Brain microvascular endothelial cell (primary cell): Measurements from ENCODE around the gene APBA2.

Experiments
- DNase-seq: peaks from one replicate; pipeline ENCODE4 v3.0.0-alpha.2; 2020
- H3K27ac ChIP-seq: fragments of 250-450 bp; sonication (Bioruptor Pico); 2 replicates; pipeline ENCODE4 v1.5.1; 2020; ENCODE audit warnings: mild to moderate bottlenecking, moderate library complexity
- H3K27me3 ChIP-seq: fragments of 250-450 bp; sonication (Bioruptor Pico); replicated peaks from 2 replicates; pipeline ENCODE4 v1.5.1; 2020; ENCODE audit warnings: mild to moderate bottlenecking
- H3K36me3 ChIP-seq: fragments of 250-450 bp; sonication (Bioruptor Pico); replicated peaks from 2 replicates; pipeline ENCODE4 v1.5.1; 2020; ENCODE audit warnings: mild to moderate bottlenecking
- H3K4me3 ChIP-seq: 2 replicates; pipeline ENCODE4 v1.5.1; 2011; ENCODE audit warnings: low read depth, mild to moderate bottlenecking, control low read depth, low read length, moderate library complexity
- in situ Hi-C: cut with HindIII; loops from 2 replicates; pipeline ENCODE4 v1.10.0; 2017; ENCODE audit warnings: low sequenced_read_pairs, low pct_ligation_motif_present
- TF ChIP-seq, protein P1 (sequence below): IDR thresholded peaks from 2 replicates; pipeline ENCODE4 v1.5.1; 2011; ENCODE audit warnings: low read depth, mild to moderate bottlenecking, moderate library complexity, low read length, control low read depth, inconsistent platforms; ENCODE audit errors: missing control alignments

APBA2 gene

DNA sequence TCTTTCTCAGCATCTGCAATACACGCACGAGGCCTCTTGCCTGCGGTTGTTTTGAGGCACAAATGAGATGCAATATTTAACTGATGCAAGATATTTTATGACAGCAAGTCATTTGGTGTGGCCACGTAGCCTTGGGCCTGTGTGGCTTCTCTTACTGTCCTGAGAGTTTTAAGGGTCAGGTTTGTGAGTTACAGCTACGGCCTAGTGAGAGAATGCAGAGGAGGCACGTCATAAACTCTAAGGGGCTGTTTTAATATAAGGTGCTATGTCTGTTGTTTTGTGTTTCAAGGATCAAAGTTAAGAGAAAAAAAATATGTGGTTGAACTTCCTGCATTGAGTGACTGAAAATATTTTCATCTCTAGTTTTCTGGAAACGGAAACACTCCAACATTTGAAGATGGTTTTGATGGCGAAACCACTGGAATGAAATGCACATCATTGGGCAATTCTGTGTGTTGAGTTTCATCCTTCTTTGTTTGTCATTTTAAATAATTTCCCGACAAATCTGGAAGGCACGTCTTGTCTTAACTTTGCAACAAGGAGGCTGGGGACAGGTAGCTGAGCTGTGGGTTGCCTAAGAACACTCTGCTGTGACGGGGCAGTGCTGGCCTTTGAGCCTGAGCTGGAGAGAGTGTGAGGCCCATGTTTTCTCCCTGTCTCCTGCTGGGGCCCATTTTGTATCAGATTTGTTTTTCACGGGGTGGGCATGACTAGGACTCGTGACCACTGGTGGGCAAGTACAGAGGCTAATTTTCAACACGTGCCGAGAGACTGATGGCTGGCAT, 5.1 kb downstream of the APBA2 start:
- Histone ChIP-seq H3K4me3 (no peak overlapping the region), H3K27ac (no peak overlapping the region), H3K27me3 (no peaks in the 10 kb centered on the region), H3K36me3 (no peaks in the 10 kb centered on the region)
- DNase-seq = no peak
- in situ Hi-C loops = no loop called here
- TF ChIP-seq, protein P1, sequence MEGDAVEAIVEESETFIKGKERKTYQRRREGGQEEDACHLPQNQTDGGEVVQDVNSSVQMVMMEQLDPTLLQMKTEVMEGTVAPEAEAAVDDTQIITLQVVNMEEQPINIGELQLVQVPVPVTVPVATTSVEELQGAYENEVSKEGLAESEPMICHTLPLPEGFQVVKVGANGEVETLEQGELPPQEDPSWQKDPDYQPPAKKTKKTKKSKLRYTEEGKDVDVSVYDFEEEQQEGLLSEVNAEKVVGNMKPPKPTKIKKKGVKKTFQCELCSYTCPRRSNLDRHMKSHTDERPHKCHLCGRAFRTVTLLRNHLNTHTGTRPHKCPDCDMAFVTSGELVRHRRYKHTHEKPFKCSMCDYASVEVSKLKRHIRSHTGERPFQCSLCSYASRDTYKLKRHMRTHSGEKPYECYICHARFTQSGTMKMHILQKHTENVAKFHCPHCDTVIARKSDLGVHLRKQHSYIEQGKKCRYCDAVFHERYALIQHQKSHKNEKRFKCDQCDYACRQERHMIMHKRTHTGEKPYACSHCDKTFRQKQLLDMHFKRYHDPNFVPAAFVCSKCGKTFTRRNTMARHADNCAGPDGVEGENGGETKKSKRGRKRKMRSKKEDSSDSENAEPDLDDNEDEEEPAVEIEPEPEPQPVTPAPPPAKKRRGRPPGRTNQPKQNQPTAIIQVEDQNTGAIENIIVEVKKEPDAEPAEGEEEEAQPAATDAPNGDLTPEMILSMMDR = no peak

DNA sequence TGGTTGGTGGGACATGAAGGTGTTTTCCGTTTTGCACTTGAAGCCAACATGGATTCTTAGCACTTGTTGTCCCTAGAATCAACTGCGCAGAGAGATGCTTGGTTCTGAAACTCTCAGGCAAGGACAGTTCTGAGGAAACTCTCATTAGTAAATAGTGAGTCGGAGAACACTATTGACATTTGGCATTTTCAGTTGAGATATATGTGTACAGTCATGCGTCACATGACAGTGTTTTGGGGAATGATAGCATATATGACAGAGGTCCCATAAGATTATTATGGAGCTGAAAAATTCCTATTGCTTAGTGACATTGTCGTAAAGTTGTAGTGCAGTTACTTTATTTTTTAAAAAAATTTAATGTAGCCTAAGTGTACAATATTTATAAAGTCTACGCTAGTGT, 5.8 kb downstream of the APBA2 start:
- in situ Hi-C loops = no loop called here
- no peak overlapping the region for H3K4me3 ChIP-seq
- TF ChIP-seq, protein P1 = no peak
- DNase-seq = no peak
- H3K36me3 ChIP-seq = no peaks in the 10 kb centered on the region
- no peaks in the 10 kb centered on the region for H3K27me3 ChIP-seq
- H3K27ac ChIP-seq = no peak overlapping the region

DNA sequence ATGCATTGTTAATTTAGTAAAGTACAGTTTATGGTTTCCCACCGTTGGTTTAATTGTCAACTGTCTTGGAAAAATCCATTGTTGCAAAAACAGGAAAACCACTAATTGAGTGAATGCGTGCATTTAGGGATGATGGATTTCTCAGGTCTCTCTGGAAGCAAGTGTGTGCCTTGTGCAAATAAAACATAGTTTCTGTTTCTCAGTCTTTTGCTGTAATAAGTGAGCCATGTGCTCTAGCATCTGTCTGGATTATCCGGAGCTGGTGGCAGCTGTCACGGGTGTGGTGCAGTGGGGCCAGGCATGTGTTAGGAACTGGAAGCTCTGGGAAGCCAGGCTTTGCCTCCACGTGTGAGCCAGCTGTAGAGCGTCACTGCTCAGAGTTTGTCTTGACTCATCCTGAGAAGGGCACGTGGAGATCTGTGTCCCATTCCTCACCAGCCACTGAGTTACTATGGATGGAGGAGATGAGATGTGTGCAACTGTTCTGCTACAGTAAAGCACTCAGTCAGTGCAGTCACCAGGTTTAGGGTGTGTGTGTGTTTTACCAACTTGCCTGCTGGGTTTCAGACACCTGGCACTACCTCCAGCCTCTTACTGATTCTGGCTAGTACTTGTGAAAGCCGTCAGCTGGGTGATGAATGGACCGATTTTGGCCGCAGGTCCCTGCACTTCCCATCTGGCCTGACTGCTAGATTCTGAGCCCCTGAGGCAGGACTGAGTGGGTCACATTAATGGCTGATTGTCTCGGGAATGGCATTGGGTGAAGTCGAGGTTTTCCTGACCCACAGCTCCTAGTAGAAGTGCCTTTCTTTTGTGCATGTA, 7.2 kb downstream of the APBA2 start:
- Histone ChIP-seq H3K27ac (no peak overlapping the region), H3K36me3 (no peaks in the 10 kb centered on the region), H3K27me3 (no peaks in the 10 kb centered on the region), H3K4me3 (no peak overlapping the region)
- DNase-seq = no peak
- in situ Hi-C loops = no loop called here
- TF ChIP-seq, protein P1 = no peak

DNA sequence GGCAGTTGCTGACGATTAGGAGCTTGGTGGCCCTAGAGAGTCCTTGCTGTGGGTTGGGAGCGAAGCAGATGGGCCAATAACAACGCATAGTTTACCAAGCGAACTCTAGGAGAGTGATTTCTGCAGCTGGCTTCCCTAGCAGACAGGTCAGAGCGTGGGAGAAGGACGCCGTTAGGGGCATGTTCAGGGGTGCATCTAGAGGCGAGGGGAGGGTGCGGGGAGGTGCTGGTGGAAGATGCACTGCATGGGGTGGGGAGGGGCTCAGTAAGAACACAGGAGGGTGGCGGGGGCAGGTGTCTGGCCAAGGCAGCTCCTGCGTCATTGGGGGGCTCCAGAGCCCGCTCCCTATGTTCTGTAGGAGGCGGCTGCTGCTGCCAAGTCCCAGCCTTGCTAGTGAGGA, 8.9 kb downstream of the APBA2 start:
- no peaks in the 10 kb centered on the region for H3K36me3 ChIP-seq
- TF ChIP-seq, protein P1 = no peak
- in situ Hi-C loops = no loop called here
- H3K27ac ChIP-seq = no peak overlapping the region
- H3K4me3 ChIP-seq = no peak overlapping the region
- no peaks in the 10 kb centered on the region for H3K27me3 ChIP-seq
- DNase-seq = no peak

DNA sequence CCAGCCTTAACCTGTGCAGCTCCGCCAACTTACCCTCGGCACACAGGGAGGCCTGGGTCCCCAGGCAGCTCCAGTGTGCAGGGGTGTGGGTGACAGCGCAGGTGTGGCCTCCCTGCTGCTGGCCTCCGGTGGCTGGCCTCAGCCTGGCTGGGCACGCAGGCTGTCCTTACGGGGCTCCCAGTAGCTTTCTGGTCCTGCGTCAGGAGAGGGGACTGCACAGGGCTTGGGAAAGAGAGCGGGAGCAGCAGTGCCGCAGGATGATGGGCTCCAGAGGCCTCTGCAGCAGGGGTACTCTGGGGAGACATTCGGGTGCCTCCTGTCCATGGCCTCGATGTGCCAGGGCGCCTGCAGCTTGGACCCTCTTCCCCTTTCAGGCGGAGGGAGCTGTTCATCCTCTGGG, 9.4 kb downstream of the APBA2 start:
- Histone ChIP-seq H3K27ac (no peak overlapping the region), H3K27me3 (no peaks in the 10 kb centered on the region), H3K4me3 (no peak overlapping the region), H3K36me3 (no peaks in the 10 kb centered on the region)
- TF ChIP-seq, protein P1 = no peak
- no peak for DNase-seq
- in situ Hi-C loops = no loop called here
